Pancreas (tissue), 10 donors: ENCODE results near the gene MFAP3. TPM values are rescaled to one million over a fixed set of nuclear protein-coding genes. Genes with fewer than 3 reads are reported as not detected.

Experiments used
- ATAC-seq, 4 donors: fragments of 200-7000 bp; cut with Tn5 transposase; one replicate each; pipeline versions ENCODE4 v1.8.0 to v1.9.1; 2020; ENCODE audit warnings: mild to moderate bottlenecking in 4 of 4, moderate library complexity in 4 of 4
- DNase-seq, 6 donors: peaks; one replicate each; pipeline ENCODE4 v3.0.0-alpha.2; 2020
- FAIRE-seq: peaks from 2 replicates; lab custom pipeline; 2012; peaks lifted over from hg19 to GRCh38; lab: Jason Lieb, UNC
- H3K27ac ChIP-seq, 4 donors: fragments of 200-600 bp; sonication (generic); 1 replicate in 3 of 4; 2 replicates in 1 of 4; pipeline versions ENCODE4 v1.5.0 to v1.8.0; 2020
- H3K27me3 ChIP-seq, 4 donors: fragments of 200-600 bp; one replicate each; pipeline ENCODE4 v1.8.0; 2021
- H3K36me3 ChIP-seq, 3 donors: fragments of 200-600 bp; sonication (generic) in 1 of 3; one replicate each; pipeline versions ENCODE4 v1.5.0 to v1.8.0; 2020 to 2021
- H3K4me1 ChIP-seq, 3 donors: fragments of 200-600 bp; one replicate each; pipeline ENCODE4 v1.8.0; 2021
- H3K4me3 ChIP-seq, 4 donors: fragments of 200-600 bp; sonication (generic) in 2 of 4; one replicate each; pipeline versions ENCODE4 v1.5.0 to v1.8.0; 2020 to 2021
- H3K9me3 ChIP-seq, 4 donors: fragments of 200-600 bp; one replicate each; pipeline ENCODE4 v1.8.0; 2021
- WGBS, 2 donors: extraction: QIAGEN DNeasy Blood & Tissue Kit; methylation state at CpG; one replicate each; pipeline ENCODE4 v1.1.7; 2013; 5-methylcytosine and 5-hydroxymethylcytosine counted together
- intact Hi-C, 3 donors: fragments of 100-400 bp; cut with DNase I; formaldehyde crosslinking; loops; one replicate each; pipeline versions ENCODE4 v1.11.1 to v1.14.2; 2022
- polyA plus RNA-seq, 2 donors: library from polyadenylated mRNA; stranded (reverse); fragments of 200-250 nt; gene quantifications; one replicate each; pipeline ENCODE4 v1.2.3, GENCODE V29; 2013
- total RNA-seq, 6 donors: library from RNA; stranded (reverse); fragmentation: NEBNext Ultra II Directional in 4 of 6; extraction: Animal tissue kit (Norgen Biotek cat#: 25700) in 4 of 6; gene quantifications; one replicate each; pipeline versions ENCODE4 v1.2.1 to v1.2.4, GENCODE V29; 2021 to 2023
- TF ChIP-seq, protein P1 (sequence below), 4 donors: fragments of 200-600 bp; sonication (generic) in 3 of 4; IDR thresholded peaks; one replicate each; pipeline versions ENCODE4 v1.5.0 to v1.8.0; 2021; ENCODE audit warnings: antibody characterized with exemption in 4 of 4
- donor health status: healthy with polysubstance abuse.
- donor health status: DM: no; HTN: no; CAD: no; lungs with moderate emphysema.
- donor health status: DM: no; HTN: no; CAD: no.
- donor health status: control.
- donor health status: control.
- donor health status: Bipolar disorder and iron deficiency.
- donor health status: DM: yes; HTN: yes; CAD: no.
- donor health status: DM: no; HTN: no; CAD: no.
- donor health status: DM: no; HTN: no; CAD: no.
- donor health status: DM: yes; HTN: yes; CAD: no.

Gene MFAP3
- total and polyA plus RNA-seq, 8 donors, result 0.99 to 16.3 (median 8.6) TPM

DNA sequence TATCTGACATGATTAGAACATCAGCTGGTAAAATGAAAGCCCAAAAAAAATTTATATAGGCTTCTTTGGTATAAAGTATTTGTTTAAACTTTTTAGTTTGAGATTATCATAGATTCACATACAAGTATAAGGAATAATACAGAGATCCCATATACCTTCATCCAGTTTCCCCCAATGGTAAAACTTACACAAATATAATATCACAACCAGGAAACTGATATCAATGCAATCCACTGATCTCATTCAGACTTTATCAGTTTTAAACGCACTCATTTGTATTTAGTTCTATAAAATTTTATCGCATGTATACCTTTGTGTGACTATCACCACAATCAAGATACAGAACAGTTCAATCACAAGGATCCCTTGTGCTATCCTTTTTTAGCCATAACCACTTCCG, 3.8 kb upstream of the MFAP3 start:
- DNase-seq (no peak), FAIRE-seq (no peak)
- TF ChIP-seq, protein P1, sequence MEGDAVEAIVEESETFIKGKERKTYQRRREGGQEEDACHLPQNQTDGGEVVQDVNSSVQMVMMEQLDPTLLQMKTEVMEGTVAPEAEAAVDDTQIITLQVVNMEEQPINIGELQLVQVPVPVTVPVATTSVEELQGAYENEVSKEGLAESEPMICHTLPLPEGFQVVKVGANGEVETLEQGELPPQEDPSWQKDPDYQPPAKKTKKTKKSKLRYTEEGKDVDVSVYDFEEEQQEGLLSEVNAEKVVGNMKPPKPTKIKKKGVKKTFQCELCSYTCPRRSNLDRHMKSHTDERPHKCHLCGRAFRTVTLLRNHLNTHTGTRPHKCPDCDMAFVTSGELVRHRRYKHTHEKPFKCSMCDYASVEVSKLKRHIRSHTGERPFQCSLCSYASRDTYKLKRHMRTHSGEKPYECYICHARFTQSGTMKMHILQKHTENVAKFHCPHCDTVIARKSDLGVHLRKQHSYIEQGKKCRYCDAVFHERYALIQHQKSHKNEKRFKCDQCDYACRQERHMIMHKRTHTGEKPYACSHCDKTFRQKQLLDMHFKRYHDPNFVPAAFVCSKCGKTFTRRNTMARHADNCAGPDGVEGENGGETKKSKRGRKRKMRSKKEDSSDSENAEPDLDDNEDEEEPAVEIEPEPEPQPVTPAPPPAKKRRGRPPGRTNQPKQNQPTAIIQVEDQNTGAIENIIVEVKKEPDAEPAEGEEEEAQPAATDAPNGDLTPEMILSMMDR (IDR thresholded peaks at IDR 0.05), result no peak

DNA sequence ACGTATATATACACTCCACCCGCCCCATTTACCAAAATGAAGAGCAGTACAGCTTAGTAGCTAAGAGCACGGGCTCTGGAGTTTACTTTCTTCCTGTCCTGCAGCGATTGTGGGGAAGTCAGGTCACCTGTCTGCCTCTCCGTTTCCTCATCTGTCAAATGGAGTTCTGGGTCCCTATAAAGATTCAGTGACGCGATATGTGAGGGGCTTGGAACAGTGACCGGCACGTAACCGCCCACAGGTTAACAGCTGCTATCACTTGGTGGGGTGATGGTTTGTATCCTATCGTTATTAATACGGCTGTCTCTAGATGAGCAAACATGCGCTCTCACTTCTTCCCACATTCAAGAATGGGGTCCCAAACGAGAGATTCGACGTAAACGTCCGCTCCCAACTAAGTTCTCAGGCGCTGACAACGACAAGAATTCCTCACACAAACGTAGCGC, 483 bp upstream of the MFAP3 start:
- H3K9me3 ChIP-seq, result no peaks in the 10 kb centered on the region
- intact Hi-C loops, result no loop called here
- TF ChIP-seq, protein P1 (IDR thresholded peaks at IDR 0.05), result no peak
- 1% methylated on average over 22 of the region's 22 CpGs for WGBS, 2 donors
- peaks cover 8 to 30% (median 14%) of the 10 kb centered on the region in 3 donors for H3K4me1 ChIP-seq
- peak overlapping the region; percentile 72 to 81 (median 76) for H3K27ac ChIP-seq
- ATAC-seq (peak; percentile 45 to 71 (median 62)), DNase-seq (peak in 2 of 6 donors; percentile 7 to 29), FAIRE-seq (no peak)
- H3K36me3 ChIP-seq, result no peaks in the 10 kb centered on the region
- peak overlapping the region; percentile 76 to 89 (median 82) for H3K4me3 ChIP-seq
- H3K27me3 ChIP-seq, result no peaks in the 10 kb centered on the region

More for the DNA sequence above, 3.8 kb upstream of the MFAP3 start:
- no peak for ATAC-seq
- H3K27ac ChIP-seq, result no peak overlapping the region
- no peaks in the 10 kb centered on the region for H3K9me3 ChIP-seq
- intact Hi-C loops, result no loop called here
- 82 to 89% methylated on average over 3 of the region's 3 CpGs for WGBS, 2 donors
- no peaks in the 10 kb centered on the region for H3K36me3 ChIP-seq
- peaks cover 5 to 14% (median 13%) of the 10 kb centered on the region in 3 donors for H3K4me1 ChIP-seq
- H3K27me3 ChIP-seq, result no peaks in the 10 kb centered on the region
- no peak overlapping the region for H3K4me3 ChIP-seq

DNA sequence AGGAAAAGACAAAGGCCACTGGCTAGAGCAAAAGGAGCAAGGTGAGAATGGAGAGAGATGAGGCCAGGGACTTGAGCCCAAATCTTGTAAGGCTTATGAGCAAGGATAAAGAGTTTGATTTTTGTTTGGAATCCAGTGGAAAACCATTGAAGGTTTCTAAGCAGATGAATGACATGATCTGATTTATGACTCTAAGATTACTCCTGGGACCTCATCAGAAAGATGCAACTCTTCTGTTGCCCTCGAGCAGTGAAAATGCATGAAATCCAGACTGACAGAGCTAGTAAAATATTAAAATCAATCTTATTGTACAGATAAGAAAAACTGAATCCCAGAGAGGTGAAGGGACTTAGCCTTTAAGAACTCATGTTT, 677 bp downstream of the MFAP3 start:
- peak overlapping the region in 2 of 4 donors; percentile 77 to 81 for H3K27ac ChIP-seq
- FAIRE-seq, result no peak
- peak overlapping the region; percentile 76 to 89 (median 82) for H3K4me3 ChIP-seq
- DNase-seq, result no peak
- no peaks in the 10 kb centered on the region for H3K27me3 ChIP-seq
- no peaks in the 10 kb centered on the region for H3K36me3 ChIP-seq
- TF ChIP-seq, protein P1 (IDR thresholded peaks at IDR 0.05), result no peak
- ATAC-seq, result no peak
- H3K4me1 ChIP-seq, result peaks cover 8 to 30% (median 14%) of the 10 kb centered on the region in 3 donors
- 11 to 18% methylated on average over 1 of the region's 1 CpG for WGBS, 2 donors
- intact Hi-C loops, result no loop called here
- H3K9me3 ChIP-seq, result no peaks in the 10 kb centered on the region

DNA sequence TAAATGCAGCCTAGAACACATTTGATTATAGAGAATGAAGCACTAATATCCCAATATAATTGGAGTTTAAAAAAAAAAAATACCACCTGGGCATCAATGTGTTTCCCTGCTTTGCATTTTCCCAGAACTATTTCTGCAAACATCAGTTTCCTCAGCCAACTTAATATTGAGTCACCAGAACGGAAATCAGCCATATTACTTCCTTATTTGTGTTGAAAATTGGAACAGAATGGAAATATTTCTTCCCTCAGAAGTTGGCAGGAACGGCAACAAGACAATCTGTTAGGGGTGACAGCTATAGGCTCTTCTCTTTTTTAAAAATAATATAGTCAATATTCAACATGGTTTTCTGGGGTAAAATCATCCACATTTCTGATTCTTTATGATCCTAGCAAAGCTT, 4.0 kb downstream of the MFAP3 start:
- no peaks in the 10 kb centered on the region for H3K36me3 ChIP-seq
- intact Hi-C loops, result no loop called here
- no peak overlapping the region for H3K27ac ChIP-seq
- FAIRE-seq (no peak), DNase-seq (no peak), ATAC-seq (no peak)
- H3K9me3 ChIP-seq, result no peaks in the 10 kb centered on the region
- TF ChIP-seq, protein P1 (IDR thresholded peaks at IDR 0.05), result no peak
- 42 to 62% methylated on average over 2 of the region's 2 CpGs for WGBS, 2 donors
- no peaks in the 10 kb centered on the region for H3K27me3 ChIP-seq
- no peak overlapping the region for H3K4me3 ChIP-seq
- peaks cover 3 to 24% (median 8%) of the 10 kb centered on the region in 3 donors for H3K4me1 ChIP-seq

DNA sequence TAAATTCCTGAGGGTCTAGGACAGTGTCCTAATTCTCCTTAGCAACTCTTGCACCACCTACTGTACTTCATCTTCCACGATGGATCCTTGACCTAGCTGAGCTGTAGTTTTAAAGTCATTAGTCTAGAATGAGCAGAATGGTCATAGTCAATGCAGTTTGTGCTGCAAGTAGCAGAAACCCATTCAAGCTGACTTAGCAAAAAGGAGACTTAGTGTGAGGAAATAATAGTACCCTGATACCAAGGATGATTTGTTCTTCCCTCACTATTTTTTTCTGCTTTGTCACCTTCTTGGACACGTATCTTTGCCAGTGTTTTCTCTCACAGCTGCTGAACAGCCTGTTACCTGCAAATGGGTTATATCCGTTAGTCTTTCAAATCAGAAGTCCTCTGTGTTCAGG, 5.3 kb downstream of the MFAP3 start:
- TF ChIP-seq, protein P1 (IDR thresholded peaks at IDR 0.05), result no peak

More for the DNA sequence above, 5.3 kb downstream of the MFAP3 start:
- H3K27ac ChIP-seq, result no peak overlapping the region
- no peak for FAIRE-seq
- H3K9me3 ChIP-seq, result no peaks in the 10 kb centered on the region
- peaks cover 0 to 22% (median 8%) of the 10 kb centered on the region in 3 donors for H3K4me1 ChIP-seq
- 84 to 89% methylated on average over 3 of the region's 3 CpGs for WGBS, 2 donors
- DNase-seq, result no peak
- no peak overlapping the region for H3K4me3 ChIP-seq
- no peak for ATAC-seq
- H3K36me3 ChIP-seq, result no peaks in the 10 kb centered on the region
- no peaks in the 10 kb centered on the region for H3K27me3 ChIP-seq
- intact Hi-C loops, result no loop called here
